ENCODE measurements around the gene CASZ1.

GRCh38 chr1:10634428-10635084 is 161.9 kb downstream of the CASZ1 start:
- TF ChIP-seq CTCF (IDR thresholded peaks at IDR 0.05) (no peak), POLR2A (IDR thresholded peaks at IDR 0.05) (no peak)
